Panc1 (cell line): ENCODE results near the gene IGSF5. TPM values are rescaled to one million over a fixed set of nuclear protein-coding genes. Genes with fewer than 3 reads are reported as not detected.

Experiments used
- ATAC-seq: fragments of 200-7000 bp; cut with Tn5 transposase; 2 replicates; pipeline ENCODE4 v1.9.1; 2020; ENCODE audit warnings: mild to moderate bottlenecking, moderate library complexity
- BruUV-seq: library from RNA; stranded (reverse); fragments of 400-500 nt; replicated peaks from 2 replicates; lab custom pipeline; 2021; lab: Mats Ljungman, UMichigan
- CTCF ChIA-PET: fragments of 300-600 bp; sonication (Branson Sonifier 250); formaldehyde crosslinking; loops from one replicate; lab custom pipeline; 2022; ENCODE audit warnings: antibody characterized with exemption; lab: Charles Lee
- POLR2A ChIA-PET: fragments of 300-600 bp; sonication (Branson Sonifier 250); formaldehyde crosslinking; loops from one replicate; lab custom pipeline; 2022; ENCODE audit warnings: antibody characterized with exemption; lab: Charles Lee
- DNase-seq: peaks from one replicate; pipeline ENCODE4 v3.0.0-alpha.2; 2010; ENCODE audit warnings: low read depth, low spot score
- H3K27ac ChIP-seq: 2 replicates; pipeline ENCODE4 v1.5.1; 2011; ENCODE audit warnings: mild to moderate bottlenecking, low read length, inconsistent platforms
- H3K27me3 ChIP-seq: fragments of 200-500 bp; sonication (Bioruptor generic); 2 replicates; pipeline ENCODE4 v1.6.0; 2014; ENCODE audit warnings: low read length, inconsistent platforms; ENCODE audit not compliant: control insufficient read depth, insufficient read depth
- H3K36me3 ChIP-seq: fragments of 200-500 bp; sonication (Bioruptor generic); 2 replicates; pipeline ENCODE4 v1.5.1; 2014; ENCODE audit warnings: inconsistent platforms, mild to moderate bottlenecking, low read length, moderate library complexity; ENCODE audit not compliant: control insufficient read depth, insufficient read depth
- H3K4me1 ChIP-seq: 2 replicates; pipeline ENCODE4 v1.5.1; 2011; ENCODE audit warnings: inconsistent platforms, mild to moderate bottlenecking, low read length, moderate library complexity; ENCODE audit not compliant: control insufficient read depth, insufficient read depth
- H3K4me3 ChIP-seq, 2 experiments: 2 replicates each; pipeline ENCODE4 v1.5.1; 2011 to 2012; ENCODE audit warnings: low read depth in 2 of 2, low read length in 2 of 2, mild to moderate bottlenecking in 2 of 2, inconsistent platforms in 1 of 2, moderate library complexity in 1 of 2
- H3K9me3 ChIP-seq: fragments of 200-500 bp; sonication (Bioruptor generic); 2 replicates; pipeline ENCODE4 v1.5.1; 2014; ENCODE audit warnings: low read depth, mild to moderate bottlenecking, inconsistent platforms, low read length, moderate library complexity; ENCODE audit not compliant: control insufficient read depth, insufficient read depth
- POLR2AphosphoS5 ChIP-seq: IDR thresholded peaks from 2 replicates; pipeline ENCODE4 v1.6.1; 2012; ENCODE audit warnings: mild to moderate bottlenecking, low read depth, low read length, moderate library complexity
- SIN3A ChIP-seq: IDR thresholded peaks from 2 replicates; pipeline ENCODE4 v1.6.1; 2012; ENCODE audit warnings: low read depth, mild to moderate bottlenecking, low read length, moderate library complexity, borderline replicate concordance; ENCODE audit not compliant: insufficient read depth
- TCF7L2 ChIP-seq: IDR thresholded peaks from 2 replicates; pipeline ENCODE4 v1.6.1; 2011; ENCODE audit warnings: mild to moderate bottlenecking, low read depth, low read length, inconsistent platforms
- in situ Hi-C: cut with HindIII; loops from 2 replicates; pipeline ENCODE4 v1.10.0; 2016; ENCODE audit warnings: low sequenced_read_pairs, low pct_unique_long_range_greater_than_20kb
- intact Hi-C: fragments of 100-400 bp; cut with micrococcal nuclease; formaldehyde crosslinking; loops from one replicate; pipeline ENCODE4 v1.10.0; 2022; ENCODE audit not compliant: unreplicated experiment
- total RNA-seq: library from RNA; stranded (reverse); gene quantifications from one replicate; pipeline ENCODE4 v1.2.1, GENCODE V29; 2021; ENCODE audit not compliant: unreplicated experiment
- TF ChIP-seq, protein P1 (sequence below), 2 experiments: IDR thresholded peaks; 2 replicates each; pipeline ENCODE4 v1.6.1; 2011 to 2012; ENCODE audit warnings: low read depth in 2 of 2, control low read depth in 1 of 2, low read length in 1 of 2, mild to moderate bottlenecking in 1 of 2, moderate library complexity in 1 of 2; ENCODE audit not compliant: insufficient read depth in 1 of 2
- TF ChIP-seq, protein P2 (sequence below): fragments of 450-650 bp; IDR thresholded peaks from 2 replicates; pipeline ENCODE4 v1.5.1; 2017; ENCODE audit warnings: mild to moderate bottlenecking

The IGSF5 gene
- total RNA-seq, 1 experiment from 2014 or later = not detected

DNA sequence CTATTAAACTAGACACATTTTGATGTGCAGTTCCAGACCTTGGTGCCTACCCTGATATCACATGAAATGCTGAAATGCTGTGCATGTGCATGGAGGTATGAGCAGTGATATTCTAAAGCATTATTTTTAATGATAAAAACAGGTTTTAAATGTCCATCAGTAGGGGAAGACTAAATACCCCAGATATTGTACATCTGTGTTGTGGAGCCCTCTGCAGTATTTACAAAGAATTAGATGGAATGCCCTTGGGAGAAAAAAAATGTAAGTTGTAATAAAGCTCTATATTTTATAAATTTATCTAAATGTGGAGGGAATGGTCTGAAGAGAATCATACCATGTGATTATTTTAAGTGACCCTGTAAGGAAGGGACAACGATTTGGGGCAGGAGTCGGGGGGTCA, 39.1 kb upstream of the IGSF5 start:
- Histone ChIP-seq H3K9me3 (no peaks in the 10 kb centered on the region), H3K27me3 (no peaks in the 10 kb centered on the region; the same call in 1 of the 2 replicates), H3K4me1 (no peaks in the 10 kb centered on the region), H3K36me3 (no peaks in the 10 kb centered on the region), H3K4me3 (no peak overlapping the region), H3K27ac (no peak overlapping the region)
- DNase-seq (no peak), ATAC-seq (no peak)
- CTCF ChIA-PET = no interaction called here
- in situ Hi-C loops = no loop called here
- intact Hi-C loops = no loop called here
- TF ChIP-seq, protein P1, sequence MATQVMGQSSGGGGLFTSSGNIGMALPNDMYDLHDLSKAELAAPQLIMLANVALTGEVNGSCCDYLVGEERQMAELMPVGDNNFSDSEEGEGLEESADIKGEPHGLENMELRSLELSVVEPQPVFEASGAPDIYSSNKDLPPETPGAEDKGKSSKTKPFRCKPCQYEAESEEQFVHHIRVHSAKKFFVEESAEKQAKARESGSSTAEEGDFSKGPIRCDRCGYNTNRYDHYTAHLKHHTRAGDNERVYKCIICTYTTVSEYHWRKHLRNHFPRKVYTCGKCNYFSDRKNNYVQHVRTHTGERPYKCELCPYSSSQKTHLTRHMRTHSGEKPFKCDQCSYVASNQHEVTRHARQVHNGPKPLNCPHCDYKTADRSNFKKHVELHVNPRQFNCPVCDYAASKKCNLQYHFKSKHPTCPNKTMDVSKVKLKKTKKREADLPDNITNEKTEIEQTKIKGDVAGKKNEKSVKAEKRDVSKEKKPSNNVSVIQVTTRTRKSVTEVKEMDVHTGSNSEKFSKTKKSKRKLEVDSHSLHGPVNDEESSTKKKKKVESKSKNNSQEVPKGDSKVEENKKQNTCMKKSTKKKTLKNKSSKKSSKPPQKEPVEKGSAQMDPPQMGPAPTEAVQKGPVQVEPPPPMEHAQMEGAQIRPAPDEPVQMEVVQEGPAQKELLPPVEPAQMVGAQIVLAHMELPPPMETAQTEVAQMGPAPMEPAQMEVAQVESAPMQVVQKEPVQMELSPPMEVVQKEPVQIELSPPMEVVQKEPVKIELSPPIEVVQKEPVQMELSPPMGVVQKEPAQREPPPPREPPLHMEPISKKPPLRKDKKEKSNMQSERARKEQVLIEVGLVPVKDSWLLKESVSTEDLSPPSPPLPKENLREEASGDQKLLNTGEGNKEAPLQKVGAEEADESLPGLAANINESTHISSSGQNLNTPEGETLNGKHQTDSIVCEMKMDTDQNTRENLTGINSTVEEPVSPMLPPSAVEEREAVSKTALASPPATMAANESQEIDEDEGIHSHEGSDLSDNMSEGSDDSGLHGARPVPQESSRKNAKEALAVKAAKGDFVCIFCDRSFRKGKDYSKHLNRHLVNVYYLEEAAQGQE (IDR thresholded peaks at IDR 0.05; ENCODE audit: insufficient read depth in 1 of 2, low read depth in 2 of 2, low read length in 1 of 2) = no peak
- TF ChIP-seq POLR2AphosphoS5 (no peak), SIN3A (no peak), TCF7L2 (no peak)
- TF ChIP-seq, protein P2, sequence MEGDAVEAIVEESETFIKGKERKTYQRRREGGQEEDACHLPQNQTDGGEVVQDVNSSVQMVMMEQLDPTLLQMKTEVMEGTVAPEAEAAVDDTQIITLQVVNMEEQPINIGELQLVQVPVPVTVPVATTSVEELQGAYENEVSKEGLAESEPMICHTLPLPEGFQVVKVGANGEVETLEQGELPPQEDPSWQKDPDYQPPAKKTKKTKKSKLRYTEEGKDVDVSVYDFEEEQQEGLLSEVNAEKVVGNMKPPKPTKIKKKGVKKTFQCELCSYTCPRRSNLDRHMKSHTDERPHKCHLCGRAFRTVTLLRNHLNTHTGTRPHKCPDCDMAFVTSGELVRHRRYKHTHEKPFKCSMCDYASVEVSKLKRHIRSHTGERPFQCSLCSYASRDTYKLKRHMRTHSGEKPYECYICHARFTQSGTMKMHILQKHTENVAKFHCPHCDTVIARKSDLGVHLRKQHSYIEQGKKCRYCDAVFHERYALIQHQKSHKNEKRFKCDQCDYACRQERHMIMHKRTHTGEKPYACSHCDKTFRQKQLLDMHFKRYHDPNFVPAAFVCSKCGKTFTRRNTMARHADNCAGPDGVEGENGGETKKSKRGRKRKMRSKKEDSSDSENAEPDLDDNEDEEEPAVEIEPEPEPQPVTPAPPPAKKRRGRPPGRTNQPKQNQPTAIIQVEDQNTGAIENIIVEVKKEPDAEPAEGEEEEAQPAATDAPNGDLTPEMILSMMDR = no peak
- POLR2A ChIA-PET = no interaction called here
- no TSS peak for BruUV-seq

DNA sequence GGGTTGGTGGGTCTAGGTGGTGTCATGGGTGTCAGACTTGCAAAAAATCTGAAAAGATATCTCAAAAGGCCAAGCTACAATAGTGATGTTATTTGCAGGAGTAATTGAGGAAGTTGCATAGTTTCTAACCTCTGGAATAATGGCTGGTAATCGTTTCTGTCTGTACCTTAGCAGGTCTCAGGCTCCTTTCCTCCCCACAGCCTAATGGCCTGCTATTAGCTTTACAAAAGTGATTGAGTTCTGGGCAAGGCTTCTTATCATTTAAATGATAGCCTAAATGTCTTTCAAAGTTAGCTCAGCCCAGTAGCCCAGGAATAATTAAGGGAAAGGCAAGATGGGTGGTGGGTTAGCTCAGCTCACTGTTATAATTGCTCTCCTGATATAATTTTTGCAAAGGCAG, 37.7 kb upstream of the IGSF5 start:
- DNase-seq = no peak
- ATAC-seq = no peak
- no peaks in the 10 kb centered on the region for H3K4me1 ChIP-seq
- no peak overlapping the region for H3K27ac ChIP-seq
- no peaks in the 10 kb centered on the region for H3K36me3 ChIP-seq
- no peaks in the 10 kb centered on the region for H3K27me3 ChIP-seq
- H3K9me3 ChIP-seq = no peaks in the 10 kb centered on the region
- no peak overlapping the region for H3K4me3 ChIP-seq
- TF ChIP-seq, protein P1 (IDR thresholded peaks at IDR 0.05; ENCODE audit: insufficient read depth in 1 of 2, low read depth in 2 of 2, low read length in 1 of 2) = no peak
- TF ChIP-seq, protein P2 = no peak
- no peak for TF ChIP-seq TCF7L2
- TF ChIP-seq POLR2AphosphoS5 = no peak
- no peak for TF ChIP-seq SIN3A
- POLR2A ChIA-PET = no interaction called here
- no TSS peak for BruUV-seq
- CTCF ChIA-PET = no interaction called here
- intact Hi-C loops (no loop called here), in situ Hi-C loops (no loop called here)
